AG04449 (cell line): ENCODE results near the gene PEX12.
"Not testable (repeated sequence)": the region's sequence is repeated elsewhere in the genome, so short reads cannot be mapped to it uniquely, and the experiment has no call there.

Experiments
- CTCF ChIA-PET: fragments of 350-600 bp; formaldehyde crosslinking; extraction: SDS; loops from one replicate; lab custom pipeline; 2021; ENCODE audit warnings: antibody characterized with exemption; lab: Yijun Ruan, JAX
- POLR2A ChIA-PET: fragments of 400-600, 350-600 bp; formaldehyde crosslinking; extraction: SDS; loops from one replicate; lab custom pipeline; 2020; ENCODE audit warnings: antibody characterized with exemption, inconsistent platforms; lab: Yijun Ruan, JAX
- DNase-seq: peaks from one replicate; pipeline ENCODE4 v3.0.0-alpha.2; 2010; ENCODE audit warnings: low read depth, low spot score
- H3K4me3 ChIP-seq: 2 replicates; pipeline ENCODE4 v1.5.1; 2011; ENCODE audit warnings: low read depth, mild to moderate bottlenecking, control low read depth, low read length
- TF ChIP-seq, protein P1 (sequence below): IDR thresholded peaks from one replicate; pipeline ENCODE4 v1.5.1; 2011; ENCODE audit warnings: mild to moderate bottlenecking, moderate library complexity, low read length, control low read depth, inconsistent platforms; ENCODE audit not compliant: insufficient read depth; ENCODE audit errors: missing control alignments

PEX12 gene

DNA sequence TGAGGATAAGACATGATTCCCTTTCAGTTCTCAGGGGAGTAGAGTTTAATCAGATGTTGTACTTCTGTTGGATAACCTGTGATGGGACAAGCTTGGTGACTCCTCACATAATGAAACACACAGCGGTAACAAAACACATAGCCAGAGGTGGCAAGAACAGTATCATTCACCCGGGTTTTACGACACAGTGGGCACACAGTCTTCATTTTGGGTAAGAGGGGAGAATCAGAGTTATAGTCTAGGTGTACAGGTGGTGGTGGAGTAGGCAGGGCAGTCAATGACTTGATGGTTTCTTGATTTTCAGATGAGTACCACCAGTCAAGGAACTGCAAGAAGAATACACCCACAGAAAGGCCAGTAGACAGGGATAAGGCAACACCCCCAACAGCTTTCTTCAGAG, 2.6 kb downstream of the PEX12 start:
- DNase-seq, result no peak
- TF ChIP-seq, protein P1, sequence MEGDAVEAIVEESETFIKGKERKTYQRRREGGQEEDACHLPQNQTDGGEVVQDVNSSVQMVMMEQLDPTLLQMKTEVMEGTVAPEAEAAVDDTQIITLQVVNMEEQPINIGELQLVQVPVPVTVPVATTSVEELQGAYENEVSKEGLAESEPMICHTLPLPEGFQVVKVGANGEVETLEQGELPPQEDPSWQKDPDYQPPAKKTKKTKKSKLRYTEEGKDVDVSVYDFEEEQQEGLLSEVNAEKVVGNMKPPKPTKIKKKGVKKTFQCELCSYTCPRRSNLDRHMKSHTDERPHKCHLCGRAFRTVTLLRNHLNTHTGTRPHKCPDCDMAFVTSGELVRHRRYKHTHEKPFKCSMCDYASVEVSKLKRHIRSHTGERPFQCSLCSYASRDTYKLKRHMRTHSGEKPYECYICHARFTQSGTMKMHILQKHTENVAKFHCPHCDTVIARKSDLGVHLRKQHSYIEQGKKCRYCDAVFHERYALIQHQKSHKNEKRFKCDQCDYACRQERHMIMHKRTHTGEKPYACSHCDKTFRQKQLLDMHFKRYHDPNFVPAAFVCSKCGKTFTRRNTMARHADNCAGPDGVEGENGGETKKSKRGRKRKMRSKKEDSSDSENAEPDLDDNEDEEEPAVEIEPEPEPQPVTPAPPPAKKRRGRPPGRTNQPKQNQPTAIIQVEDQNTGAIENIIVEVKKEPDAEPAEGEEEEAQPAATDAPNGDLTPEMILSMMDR, result no peak
- ChIA-PET CTCF (interaction anchor here (0.8 to 2.5 kb wide), 6 partner anchors 11 to 486 kb away, joined by 3 to 9 read pairs (median 3); partner anchors contain the start of genes AP2B1 and SLFN12), POLR2A (interaction anchor here (1.2 kb wide), 1 partner anchor 8 kb away, joined by 3 read pairs; no protein-coding TSS in a partner anchor)
- no peak overlapping the region for H3K4me3 ChIP-seq

DNA sequence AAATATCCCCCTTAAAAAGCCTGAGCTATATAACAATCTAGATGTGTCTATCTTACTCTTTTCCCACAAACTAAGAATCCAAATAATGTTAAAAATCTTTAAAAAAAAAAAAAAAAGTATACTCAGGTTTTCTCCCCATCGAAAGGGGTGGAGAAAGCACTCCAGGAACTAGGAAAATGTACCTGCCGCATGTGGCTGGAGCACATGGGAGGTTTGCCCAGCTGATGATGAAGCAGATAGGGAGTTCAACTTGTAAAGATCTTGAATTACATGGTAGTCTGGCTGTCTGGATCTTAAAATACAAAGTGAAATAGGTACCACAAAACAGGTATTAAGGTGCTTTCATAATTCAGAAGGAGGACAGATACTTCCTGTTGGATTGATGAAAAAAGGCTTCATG, 9.0 kb downstream of the PEX12 start:
- POLR2A ChIA-PET, result no interaction called here
- CTCF ChIA-PET, result interaction anchor here (0.7 to 1.8 kb wide), 3 partner anchors 9 to 256 kb away, joined by 3 to 5 read pairs (median 3); partner anchors contain the start of gene SLFN14
- H3K4me3 ChIP-seq, result no peak overlapping the region
- TF ChIP-seq, protein P1, result no peak
- no peak for DNase-seq

DNA sequence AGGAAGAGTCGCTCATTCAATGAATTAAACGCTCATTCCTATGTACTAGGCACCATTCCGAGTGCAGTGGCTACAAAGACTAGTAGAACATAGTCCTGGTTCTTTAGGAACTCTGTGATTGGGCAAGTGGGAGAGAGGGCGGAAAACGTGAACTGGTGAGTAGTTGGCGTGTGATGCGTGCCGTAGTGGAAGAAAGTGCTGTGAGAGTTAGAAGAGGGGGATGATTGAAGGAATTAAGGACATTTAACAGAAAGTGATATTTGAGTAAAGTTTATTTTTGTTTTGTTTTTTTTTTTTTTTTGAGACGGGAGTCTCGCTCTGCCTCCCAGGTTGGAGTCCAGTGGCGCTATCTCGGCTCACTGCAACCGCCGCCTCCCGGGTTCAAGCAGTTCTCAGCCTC, 9.8 kb downstream of the PEX12 start:
- ChIA-PET POLR2A (interaction anchor here (0.6 to 1.4 kb wide), 4 partner anchors 8 to 326 kb away, joined by 3 to 7 read pairs (median 4); partner anchors contain the start of genes PEX12, SLFN11 and SLFN5), CTCF (interaction anchor here (0.7 to 1.8 kb wide), 2 partner anchors 179 to 255 kb away, joined by 3 to 5 read pairs; no protein-coding TSS in a partner anchor)

DNA sequence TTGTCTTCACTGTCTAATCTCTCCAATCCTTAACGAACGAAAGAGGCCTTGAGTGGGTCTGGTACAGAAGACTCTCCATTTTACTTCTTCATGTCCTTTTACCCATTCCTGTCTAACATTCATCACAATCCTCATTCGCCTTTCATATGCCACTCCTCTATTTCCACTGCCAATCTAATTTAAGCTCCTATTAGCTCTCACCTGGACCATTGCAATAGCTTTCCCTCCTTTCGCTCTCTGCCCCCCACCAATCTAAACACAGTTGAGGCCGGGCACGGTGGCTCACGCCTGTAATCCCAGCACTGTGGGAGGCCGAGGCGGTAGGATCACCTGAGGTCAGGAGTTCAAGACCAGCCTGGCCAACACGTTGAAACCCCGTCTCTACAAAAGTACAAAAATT, 11.4 kb downstream of the PEX12 start:
- no peak for DNase-seq
- TF ChIP-seq, protein P1, result no peak
- CTCF ChIA-PET, result interaction anchor here (0.8 to 1.0 kb wide), 2 partner anchors 12 to 27 kb away, joined by 3 to 4 read pairs; no protein-coding TSS in a partner anchor
- no peak overlapping the region for H3K4me3 ChIP-seq
- POLR2A ChIA-PET, result interaction anchor here (0.6 kb wide), 1 partner anchor 584 kb away, joined by 4 read pairs; no protein-coding TSS in a partner anchor

More for the DNA sequence above, 9.8 kb downstream of the PEX12 start:
- TF ChIP-seq, protein P1, result no peak
- H3K4me3 ChIP-seq, result peak overlapping the region; percentile 93
- no peak for DNase-seq

DNA sequence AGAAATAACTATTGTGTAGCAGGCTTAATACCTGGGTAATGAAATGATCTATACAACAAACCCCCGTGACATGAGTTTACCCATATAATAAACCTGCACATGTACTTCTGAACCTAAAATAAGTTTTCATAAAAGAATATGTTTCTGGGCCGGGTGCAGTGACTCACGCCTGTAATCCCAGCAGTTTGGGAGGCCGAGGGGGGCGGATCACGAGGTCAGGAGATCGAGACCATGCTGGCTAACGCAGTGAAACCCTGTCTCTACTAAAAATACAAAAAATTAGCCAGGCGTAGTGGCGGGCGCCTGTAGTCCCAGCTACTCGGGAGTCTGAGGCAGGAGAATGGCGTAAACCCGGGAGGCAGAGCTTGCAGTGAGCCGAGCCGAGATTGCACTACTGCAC, 15.2 kb downstream of the PEX12 start:
- DNase-seq, CTCF ChIA-PET, H3K4me3 ChIP-seq: not testable (repeated sequence)
- POLR2A ChIA-PET, result interaction anchor here (0.7 kb wide), 1 partner anchor 9 kb away, joined by 4 read pairs; no protein-coding TSS in a partner anchor

DNA sequence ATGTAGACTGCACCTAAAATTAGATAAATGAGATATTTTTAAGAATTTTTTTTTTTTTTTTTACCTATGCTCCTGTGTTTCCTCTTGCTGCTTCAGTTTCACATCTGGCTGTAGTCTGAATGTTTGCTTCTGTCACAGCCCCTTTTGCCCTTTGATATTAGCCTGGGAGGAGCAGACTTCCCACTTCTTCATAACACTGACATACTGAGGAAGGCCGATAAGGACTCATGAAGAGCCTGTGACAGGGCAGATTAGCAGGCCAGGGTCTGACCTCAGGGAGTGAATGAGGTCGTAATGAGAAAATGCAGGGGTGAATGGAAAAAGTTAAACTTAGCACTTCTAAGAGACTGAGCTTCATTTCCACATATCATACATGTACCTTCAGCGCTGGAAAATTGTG, 17.7 kb downstream of the PEX12 start, which contains the start of gene SLFN14:
SLFN14 (minus strand) TSS at position 117 of the 400 bp plus-strand sequence. CDS start 2,757 bp downstream, outside the sequence.
- TF ChIP-seq, protein P1, result no peak
- no peak for DNase-seq
- H3K4me3 ChIP-seq, result no peak within 1 kb of the TSS
- CTCF ChIA-PET, result interaction anchor here (0.9 to 1.3 kb wide), 3 partner anchors 9 to 186 kb away, joined by 3 to 4 read pairs (median 3); no protein-coding TSS in a partner anchor
- POLR2A ChIA-PET, result no interaction called here
